GM12864 (cell line): ENCODE data around the gene C1QL2.

Experiments
- DNase-seq: peaks from one replicate; pipeline ENCODE4 v3.0.0-alpha.2; 2011; ENCODE audit warnings: low read depth
- H3K4me3 ChIP-seq: 2 replicates; pipeline ENCODE4 v1.5.1; 2011; ENCODE audit warnings: mild to moderate bottlenecking, low read depth, low read length, control low read depth
- CTCF ChIP-seq: IDR thresholded peaks from 2 replicates; pipeline ENCODE4 v1.5.1; 2011; ENCODE audit warnings: low read depth, mild to moderate bottlenecking, moderate library complexity, low read length, control low read depth, inconsistent platforms; ENCODE audit errors: missing control alignments

C1QL2 gene

DNA sequence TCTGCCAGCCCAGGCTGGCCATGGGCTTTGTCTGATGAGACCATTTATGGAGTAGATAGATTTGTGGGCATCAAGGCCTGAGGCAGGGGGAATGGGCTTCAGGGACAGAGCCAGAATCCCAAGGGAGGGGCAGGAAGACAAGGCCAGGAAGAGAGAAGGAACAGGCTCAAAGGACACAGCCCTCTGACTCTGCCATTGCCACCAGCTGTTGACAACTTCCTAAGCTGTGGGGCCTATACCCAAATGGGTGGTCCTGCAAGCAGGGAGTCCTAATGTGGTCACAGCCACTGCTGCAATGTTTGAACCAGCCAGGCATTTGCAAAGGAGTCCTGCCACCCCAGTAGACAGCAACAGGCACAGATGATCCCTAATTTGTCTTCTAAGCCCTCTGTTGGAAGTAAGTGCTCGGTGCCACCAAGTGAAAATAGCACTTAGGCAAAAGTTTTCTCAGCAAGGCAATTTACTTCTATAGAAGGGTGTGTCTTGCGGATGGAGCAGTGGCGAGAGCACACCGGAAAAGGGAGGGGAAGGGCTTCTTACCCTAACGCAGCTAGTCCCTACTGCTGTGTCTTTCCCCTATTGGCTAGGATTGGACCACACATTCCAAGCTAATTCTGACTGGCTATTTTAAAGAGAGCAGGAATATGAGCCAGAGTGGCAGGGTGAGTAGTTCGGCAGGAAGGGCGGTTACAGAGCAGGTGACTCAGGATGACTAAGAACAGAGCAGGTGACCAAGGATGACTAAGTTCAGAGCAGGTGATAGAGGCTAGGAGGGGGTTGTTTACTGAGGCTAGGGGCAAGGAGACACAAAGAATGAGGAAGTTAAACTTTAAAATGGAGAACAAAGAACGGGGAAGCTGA, 47.2 kb downstream of the C1QL2 start:
- no peak overlapping the region for H3K4me3 ChIP-seq
- no peak for TF ChIP-seq CTCF
- no peak for DNase-seq

GRCh38 chr2:119109866-119110265, 48.7 kb downstream of the C1QL2 start:
- DNase-seq, result no peak
- H3K4me3 ChIP-seq, result no peak overlapping the region
- no peak for TF ChIP-seq CTCF

GRCh38 chr2:119108186-119108585, 50.4 kb downstream of the C1QL2 start:
- H3K4me3 ChIP-seq, result no peak overlapping the region
- TF ChIP-seq CTCF, result no peak
- no peak for DNase-seq

DNA sequence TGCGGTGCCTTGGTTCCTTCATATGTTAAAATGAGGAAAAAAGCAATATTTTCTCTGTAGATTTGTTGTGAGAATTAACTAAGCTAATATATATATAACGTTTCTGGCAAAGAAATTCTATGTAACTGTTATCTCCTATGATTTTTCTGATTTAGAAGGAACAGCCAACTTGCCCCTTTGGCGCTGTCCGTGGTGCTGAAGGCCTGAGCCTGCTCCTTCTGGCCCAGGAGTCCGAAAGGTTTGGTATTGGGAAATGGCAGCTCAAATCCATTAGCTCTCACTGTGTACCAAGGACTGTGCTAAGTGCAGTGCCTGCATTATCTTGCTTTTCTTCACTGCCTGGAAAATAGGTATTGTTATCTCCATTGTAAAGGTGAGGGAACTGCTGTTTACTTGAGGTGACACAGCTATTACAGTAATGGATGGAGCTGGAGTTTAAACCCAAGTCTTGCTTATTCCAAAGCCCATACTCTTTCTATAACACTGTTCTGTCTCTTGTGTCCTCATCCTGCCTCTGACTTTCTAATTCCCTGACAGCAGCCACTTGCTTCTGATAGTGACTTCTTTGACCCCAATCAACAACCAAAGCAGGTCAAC, 52.2 kb downstream of the C1QL2 start:
- DNase-seq, result no peak

More for the DNA sequence above, 52.2 kb downstream of the C1QL2 start:
- TF ChIP-seq CTCF, result no peak
- no peak overlapping the region for H3K4me3 ChIP-seq
